Spleen (tissue), 7 donors: ENCODE results near the gene OBSL1.

ENCODE experiments used
- POLR2A ChIP-seq, 3 donors: fragments of 450-650 bp; IDR thresholded peaks; one replicate each; pipeline ENCODE4 v1.5.1; 2017; ENCODE audit warnings: antibody characterized with exemption in 3 of 3, mild to moderate bottlenecking in 1 of 3
- POLR2AphosphoS5 ChIP-seq, 3 donors: sonication (generic); formaldehyde crosslinking; IDR thresholded peaks; one replicate each; pipeline ENCODE4 v1.5.1; 2017; ENCODE audit warnings: antibody characterized with exemption in 3 of 3
- TF ChIP-seq, protein P1 (sequence below), 11 experiments: fragments of 200-600 bp in 7 of 11; fragments of 450-650 bp in 4 of 11; sonication (generic) in 4 of 11; IDR thresholded peaks in 8 of 11; conservative IDR thresholded peaks in 3 of 11; 1 replicate in 7 of 11; 2 replicates in 4 of 11; pipeline versions ENCODE4 v1.4.0 to v1.8.0; 2016 to 2021; ENCODE audit warnings: antibody characterized with exemption in 11 of 11, inconsistent platforms in 4 of 11, mild to moderate bottlenecking in 1 of 11
- donor health status: DM: no; HTN: no; CAD: no; lungs with moderate emphysema.
- donor health status: DM: no; HTN: no; CAD: no.
- donor health status: DM: no; HTN: no; CAD: no.

DNA sequence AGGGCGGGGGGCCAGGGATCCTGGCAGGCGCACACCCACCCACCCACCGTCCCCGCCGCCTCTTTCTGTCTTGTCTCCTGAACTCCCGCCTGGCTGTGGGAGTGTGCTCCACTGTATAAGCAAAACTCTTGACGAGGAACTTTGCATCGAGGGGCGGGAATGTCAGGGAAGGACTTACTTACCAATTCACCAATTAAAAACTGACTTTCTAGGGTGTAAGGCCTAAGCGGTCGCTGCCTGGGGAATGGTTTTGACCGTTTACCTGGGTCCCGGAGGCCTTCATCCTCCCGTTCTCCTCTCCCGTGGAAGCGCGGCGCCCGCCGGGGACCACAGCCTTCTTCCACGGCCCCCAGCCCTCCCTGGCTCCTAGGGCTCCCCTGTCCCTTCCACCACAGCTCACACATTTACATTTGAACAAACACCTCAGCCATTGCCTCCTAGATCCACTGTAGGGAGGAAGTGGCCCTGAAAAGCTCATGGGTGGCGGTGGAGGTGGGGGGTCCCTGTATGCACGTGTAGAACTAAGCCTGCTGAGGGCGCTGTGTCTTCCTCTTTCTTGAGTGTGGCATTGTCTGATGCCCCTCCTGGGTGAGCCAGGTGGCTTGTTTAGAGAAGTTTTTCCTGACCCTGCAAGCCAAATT, 48.2 kb downstream of the OBSL1 start:
- TF ChIP-seq, protein P1, sequence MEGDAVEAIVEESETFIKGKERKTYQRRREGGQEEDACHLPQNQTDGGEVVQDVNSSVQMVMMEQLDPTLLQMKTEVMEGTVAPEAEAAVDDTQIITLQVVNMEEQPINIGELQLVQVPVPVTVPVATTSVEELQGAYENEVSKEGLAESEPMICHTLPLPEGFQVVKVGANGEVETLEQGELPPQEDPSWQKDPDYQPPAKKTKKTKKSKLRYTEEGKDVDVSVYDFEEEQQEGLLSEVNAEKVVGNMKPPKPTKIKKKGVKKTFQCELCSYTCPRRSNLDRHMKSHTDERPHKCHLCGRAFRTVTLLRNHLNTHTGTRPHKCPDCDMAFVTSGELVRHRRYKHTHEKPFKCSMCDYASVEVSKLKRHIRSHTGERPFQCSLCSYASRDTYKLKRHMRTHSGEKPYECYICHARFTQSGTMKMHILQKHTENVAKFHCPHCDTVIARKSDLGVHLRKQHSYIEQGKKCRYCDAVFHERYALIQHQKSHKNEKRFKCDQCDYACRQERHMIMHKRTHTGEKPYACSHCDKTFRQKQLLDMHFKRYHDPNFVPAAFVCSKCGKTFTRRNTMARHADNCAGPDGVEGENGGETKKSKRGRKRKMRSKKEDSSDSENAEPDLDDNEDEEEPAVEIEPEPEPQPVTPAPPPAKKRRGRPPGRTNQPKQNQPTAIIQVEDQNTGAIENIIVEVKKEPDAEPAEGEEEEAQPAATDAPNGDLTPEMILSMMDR (IDR thresholded peaks at IDR 0.05 in 8 of 11, conservative IDR thresholded peaks at IDR 0.05 in 3 of 11) = no peak
- TF ChIP-seq POLR2A (IDR thresholded peaks at IDR 0.05) (no peak), POLR2AphosphoS5 (IDR thresholded peaks at IDR 0.05) (no peak)
